CD1c-positive myeloid dendritic cell (primary cell): ENCODE data around the gene KCTD6.

Experiments
- DNase-seq: peaks from one replicate; pipeline ENCODE4 v3.0.0-alpha.2; 2016; ENCODE audit errors: extremely low spot score

Gene KCTD6

DNA sequence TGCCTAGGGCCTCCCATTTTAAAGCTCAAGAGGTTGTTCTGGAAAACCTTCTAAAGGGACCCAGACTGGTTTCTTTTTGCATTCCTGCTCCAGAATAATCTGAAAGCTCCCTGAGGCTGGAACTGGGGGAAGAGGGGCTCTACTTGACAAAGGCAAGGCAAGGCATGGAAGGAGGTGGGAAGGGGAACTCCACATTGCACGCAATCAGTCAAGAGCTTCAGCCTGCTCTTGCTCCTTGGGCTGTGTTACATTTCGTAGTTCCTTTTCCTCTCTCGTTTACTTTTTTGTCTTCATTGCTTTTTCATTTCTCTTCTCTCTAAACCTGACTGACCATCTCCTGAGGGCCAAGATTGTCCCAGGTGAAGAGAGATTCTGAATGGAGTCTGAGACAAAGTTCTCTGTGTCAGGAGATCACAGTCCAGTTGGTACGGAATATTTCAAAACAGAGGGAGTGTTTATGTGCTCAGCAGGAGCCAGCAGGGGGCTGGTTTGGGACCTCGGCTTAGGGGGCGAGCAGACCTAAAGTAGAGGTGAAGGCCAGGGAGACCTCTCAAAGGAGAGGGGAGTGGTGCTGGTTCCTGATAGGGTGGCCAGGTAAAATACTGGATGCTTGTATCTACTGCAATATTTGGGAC is 6.0 kb upstream of the KCTD6 start:
- DNase-seq, result peak; percentile 62

GRCh38 chr3:58487140-58487886 is 4.6 kb upstream of the KCTD6 start:
- peak; percentile 51 for DNase-seq

DNA sequence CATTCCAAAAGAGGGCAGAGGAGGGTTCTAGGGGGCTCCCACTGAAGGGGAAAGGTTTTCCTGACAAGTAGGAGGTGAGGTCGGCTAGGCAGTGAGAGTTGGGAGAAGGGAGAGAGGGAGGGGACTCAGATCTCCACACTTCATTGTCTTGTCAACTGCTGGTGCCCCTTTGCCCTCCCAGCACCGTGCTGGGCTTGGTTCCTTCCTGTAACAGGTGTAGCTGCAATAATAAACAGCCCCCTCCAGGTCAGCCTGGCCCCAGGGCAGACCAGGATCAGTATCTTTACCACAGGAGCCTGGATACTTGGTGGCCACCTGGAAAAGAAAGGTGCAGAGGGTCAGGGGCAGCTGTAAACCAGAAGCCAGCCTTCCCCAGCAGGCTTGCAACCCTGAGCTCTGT is 2.9 kb upstream of the KCTD6 start:
- DNase-seq, result no peak

DNA sequence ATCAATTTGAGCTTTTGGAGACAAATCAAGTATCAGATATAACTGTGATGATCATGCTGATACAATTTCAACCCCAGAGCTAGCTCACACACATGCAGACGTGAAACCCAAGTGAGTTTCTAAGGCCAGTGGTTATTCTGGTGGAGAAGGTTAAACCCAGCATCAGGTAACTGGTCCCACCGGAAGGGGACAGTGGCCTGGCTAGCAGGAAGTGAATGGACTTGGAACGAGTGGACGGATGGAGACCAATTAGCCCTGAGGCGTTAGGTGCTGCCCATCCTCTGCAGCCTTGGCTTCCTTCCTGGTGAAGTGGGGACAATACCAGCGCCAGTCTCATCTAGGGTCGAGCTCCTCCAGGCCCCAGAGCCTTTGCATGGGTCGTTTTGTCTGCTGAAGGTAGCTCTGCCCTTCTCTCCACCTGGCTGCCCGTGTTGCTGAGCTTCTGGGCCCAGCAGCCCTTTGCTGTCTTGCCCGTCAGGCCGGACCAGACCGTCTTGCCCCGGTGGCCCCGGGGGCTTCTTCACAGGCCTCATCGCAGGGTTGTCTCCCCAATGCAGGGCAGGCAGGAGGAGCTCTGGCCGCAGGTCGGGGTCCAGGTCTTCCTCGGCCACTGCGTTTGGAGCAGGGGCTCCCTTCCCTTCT is 915 bp upstream of the KCTD6 start:
- DNase-seq, result no peak

GRCh38 chr3:58492494-58492905 is 604 bp downstream of the KCTD6 start:
- DNase-seq, result peak; percentile 46

DNA sequence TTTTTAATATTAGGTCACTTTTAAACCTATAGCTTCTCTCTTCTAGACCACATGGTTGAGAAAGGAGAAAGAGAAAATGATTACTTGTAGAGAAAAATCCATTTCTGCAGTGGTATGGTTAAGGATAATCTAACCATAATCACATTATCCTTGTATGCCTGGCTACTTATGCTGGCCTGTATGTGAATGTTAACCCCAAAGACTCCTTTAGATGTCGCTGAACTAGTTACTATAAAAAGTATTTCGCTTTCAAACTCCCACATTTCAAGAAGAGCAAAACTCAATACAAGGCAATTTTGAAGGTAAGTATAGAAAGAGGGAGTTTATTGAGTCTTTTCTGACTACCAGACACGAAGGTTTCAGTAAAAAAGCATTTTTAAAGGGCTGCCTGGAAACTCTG is 2.2 kb downstream of the KCTD6 start:
- no peak for DNase-seq

DNA sequence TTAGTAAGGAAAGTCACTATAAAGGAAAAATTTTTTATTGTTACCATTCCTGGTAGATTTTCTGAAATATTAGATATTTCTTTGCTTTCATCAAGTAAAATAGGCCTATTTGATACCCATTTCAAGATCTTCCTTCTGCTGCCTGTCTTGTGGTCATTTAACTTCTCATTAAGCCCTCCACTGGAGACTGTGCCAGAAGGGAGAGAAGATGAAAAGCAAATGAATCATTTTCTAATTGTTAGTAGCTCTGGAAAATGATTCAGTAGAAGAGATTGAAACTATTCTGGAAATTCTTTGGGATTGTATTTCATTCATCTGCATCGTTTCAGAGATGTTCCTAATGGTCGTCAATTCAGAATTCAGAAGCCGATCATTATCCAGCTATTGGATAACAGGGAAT is 3.2 kb downstream of the KCTD6 start:
- DNase-seq, result no peak

DNA sequence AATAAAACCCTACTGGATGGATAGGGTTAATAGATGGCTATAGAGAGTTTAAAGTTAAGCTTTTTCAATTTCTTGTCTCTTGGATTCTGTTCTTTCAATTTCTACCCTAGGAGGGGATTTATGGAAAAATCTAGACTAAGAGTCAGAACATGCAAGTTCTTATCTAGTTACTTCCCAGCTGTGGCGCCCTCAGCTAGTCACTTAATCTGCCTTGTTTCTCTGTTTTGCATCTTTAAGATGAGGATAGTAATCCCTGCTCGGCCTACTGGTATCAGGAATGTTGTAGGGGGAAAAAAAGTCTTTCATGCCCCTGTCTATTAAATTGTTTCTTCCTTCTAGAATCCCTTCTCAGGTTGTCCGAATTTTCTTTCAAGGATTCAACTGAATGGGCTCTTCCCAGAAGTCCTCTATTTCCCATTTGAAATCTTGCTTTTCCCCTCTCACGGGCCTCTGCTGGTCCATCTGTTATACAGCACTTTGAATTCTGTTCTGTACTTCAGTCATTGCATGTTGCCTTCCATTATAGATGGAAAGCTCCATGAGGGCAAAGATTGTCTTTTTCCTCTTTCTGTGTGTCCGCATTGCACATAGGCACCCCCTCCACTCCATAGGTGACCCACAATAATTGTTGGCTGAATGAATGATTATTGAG is 4.4 kb downstream of the KCTD6 start:
- DNase-seq, result no peak

DNA sequence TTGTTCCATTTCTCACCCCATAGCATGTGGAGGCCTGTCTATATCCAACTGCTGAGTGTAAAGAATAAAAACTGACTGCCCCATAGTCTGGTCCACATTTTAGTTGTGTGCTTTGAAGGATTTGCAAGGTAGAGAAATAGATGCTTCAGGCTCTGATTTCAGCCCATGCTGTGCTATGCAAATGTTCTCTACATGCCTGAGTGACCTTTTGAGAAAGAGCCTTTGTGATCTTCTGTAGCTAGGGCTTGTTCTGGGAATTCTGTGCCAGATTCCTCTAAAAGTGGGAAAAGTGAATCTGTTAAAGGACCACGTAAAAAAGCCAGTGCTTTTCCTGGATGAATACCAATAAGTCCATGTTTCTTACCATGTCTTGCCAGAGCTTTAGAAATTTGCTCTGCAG is 5.2 kb downstream of the KCTD6 start:
- DNase-seq, result no peak

- DNase-seq, result peak; percentile 32
Measured at GRCh38 chr3:58502872-58503271, 11.0 kb downstream of the KCTD6 start.

DNA sequence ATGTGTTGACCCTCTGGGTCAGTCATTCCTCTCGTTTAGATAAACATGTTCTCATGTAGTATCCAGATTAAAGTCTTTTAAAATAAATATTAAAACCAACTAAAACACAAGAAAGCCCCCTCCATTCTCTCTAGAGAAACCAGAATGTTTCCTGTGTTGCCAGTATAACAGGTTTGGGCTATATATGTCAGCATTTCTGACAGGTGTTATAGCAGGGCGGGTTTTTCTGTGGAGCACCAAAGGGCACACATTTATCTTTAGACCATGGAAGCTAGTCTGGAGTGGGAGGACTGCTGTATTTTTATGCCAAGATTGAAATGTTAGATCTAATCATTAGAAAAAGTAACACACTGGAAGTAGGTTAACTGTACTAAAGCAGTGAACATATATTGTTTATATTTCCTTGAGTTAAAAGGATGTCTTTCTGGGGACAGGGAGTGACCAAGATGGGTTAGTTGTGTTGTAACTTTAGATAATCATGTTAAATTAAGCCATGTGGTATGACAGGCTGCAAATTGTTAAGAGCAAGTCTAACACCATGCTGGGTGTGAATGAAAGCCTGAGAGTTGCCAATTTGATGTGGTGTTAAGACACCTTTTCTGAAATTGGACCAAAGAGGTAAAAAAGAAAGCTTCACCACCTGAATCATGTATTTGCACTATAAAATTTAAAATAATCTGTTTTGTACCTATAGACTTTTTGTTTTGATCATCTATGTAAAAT is 15.6 kb downstream of the KCTD6 start:
- DNase-seq, result no peak

- no peak for DNase-seq
Measured at GRCh38 chr3:58508437-58508836, 16.5 kb downstream of the KCTD6 start.

GRCh38 chr3:58514405-58514804 is 22.5 kb downstream of the KCTD6 start:
- DNase-seq, result no peak

DNA sequence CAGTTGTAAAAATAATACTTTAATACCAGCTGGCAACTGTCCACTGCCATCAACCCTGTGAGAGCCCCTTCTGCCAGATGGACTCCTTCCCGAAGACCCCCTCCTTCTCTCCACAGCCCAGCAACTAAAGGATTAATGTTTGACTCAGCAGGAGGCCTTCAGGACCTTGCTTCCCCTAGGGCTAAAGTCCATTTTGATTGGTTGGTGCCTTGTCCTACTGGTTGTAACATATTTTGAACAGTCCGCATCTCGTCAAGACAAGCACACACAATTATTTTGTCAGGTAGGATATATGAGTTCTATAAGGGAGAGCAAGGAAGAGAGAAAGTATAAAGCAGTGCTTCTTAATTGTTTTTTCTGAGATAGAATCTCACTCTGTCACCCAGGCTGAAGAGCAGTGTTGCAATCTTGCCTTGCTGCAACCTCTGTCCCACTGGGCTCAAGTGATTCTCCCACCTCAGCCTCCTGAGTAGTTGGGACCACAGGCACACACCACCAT is 26.4 kb downstream of the KCTD6 start:
- no peak for DNase-seq

DNA sequence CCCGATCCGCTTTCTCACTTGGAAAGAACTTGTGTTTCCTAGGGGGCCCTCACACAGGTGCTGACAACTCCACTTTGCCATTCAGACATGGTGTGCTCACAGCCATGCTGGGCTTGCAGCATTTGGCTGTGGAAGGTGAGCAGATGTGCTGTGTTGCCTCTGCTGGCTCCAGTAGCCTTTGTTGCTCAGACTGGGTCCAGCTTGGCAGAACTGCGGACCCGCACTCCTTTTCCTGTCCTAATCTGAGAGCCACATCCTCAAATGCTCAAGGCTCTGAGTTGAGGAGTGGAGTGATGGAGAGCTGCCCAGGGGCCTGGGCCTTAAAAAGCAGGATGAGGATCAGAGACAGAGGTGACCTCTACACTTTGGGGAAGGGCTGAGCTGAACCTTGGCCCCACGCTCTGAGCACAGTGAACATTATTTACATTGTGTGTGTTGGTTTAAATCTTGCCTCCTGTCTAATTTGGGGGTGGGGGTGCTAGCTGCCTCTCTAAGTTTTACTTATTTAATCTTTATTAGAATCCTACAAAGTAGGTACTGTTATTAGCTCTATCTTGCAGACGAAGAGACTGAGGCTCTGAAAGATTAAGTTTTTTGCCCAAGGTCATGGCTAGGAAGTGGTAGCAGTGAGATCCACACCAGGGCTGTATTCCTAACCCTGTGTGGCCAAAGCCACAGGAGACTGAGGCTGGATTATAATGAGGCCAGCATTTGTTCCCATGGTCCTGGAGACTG is 27.9 kb downstream of the KCTD6 start:
- no peak for DNase-seq

DNA sequence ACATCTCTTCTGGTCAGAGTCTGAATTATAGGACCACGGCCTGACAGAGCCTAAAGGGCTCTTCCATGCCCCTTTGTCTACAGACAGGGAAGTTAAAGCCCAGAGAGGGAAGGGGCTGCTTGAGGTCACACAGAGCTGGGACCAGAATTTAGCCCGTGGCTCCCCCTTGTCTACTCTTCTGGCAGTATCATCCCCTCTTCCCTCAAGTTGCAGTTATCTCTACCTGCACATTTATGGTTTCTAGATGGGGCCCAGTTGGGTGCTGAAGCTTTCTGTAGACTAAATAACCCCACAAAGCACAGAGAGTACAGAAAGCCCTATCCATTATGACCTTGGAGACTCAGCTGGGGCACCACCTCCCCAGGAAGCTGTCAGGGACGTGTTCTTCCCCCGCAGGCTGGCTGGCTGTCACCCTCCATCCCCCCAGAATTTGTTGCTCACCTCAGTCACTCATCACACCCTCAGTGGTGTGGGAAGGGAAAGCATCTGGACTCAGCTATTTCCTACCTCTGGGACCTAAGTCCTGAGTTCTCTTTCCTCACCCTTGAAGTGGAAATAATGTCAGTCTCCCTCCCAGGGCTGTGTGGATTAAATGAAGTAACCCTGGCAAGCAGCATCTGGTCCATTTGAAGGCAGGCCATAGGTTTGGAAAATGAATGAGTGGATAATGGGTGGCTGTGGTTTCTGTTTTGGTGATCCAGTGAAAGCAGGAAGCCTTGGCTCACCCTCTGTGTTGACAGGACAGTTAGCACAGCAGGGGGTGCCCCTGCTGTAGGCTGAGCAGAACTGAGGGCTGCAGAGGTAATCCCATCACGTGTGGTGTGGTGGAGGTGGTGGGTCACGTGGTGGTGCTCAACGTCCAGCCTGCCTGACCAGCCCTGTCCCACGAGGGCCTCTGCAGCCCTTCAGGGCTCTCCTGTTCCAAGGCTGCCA is 28.8 kb downstream of the KCTD6 start:
- no peak for DNase-seq

- DNase-seq, result no peak
Measured at GRCh38 chr3:58521336-58521670, 29.4 kb downstream of the KCTD6 start.

- DNase-seq, result no peak
Measured at GRCh38 chr3:58521917-58522631, 30.2 kb downstream of the KCTD6 start.

- no peak for DNase-seq
Measured at GRCh38 chr3:58522759-58523425, 31.0 kb downstream of the KCTD6 start.
